Suppressor macrophage (primary cell): ENCODE measurements around the gene CACNG7.
"Not testable (repeated sequence)": the region's sequence is repeated elsewhere in the genome, so short reads cannot be mapped to it uniquely, and the experiment has no call there.

Experiments used
- DNase-seq, 4 experiments: peaks; one replicate each; pipeline ENCODE4 v3.0.0-alpha.2; 2020 to 2022
- total RNA-seq, 17 experiments: gene quantifications; one replicate each; lab custom pipeline; 2026; ENCODE audit warnings: mixed read lengths in 6 of 17, inconsistent platforms in 3 of 17; lab: John Stamatoyannopoulos, UW

The CACNG7 gene
- 0 to 1.9 (median 0) reads per million in 17 experiments for total RNA-seq

- no peak for DNase-seq
These were observed at the start of gene CACNG7 for GRCh38 chr19:53908935-53909415. TSS of gene CACNG7 (plus strand) at chr19:53909278. CDS start at chr19:53912832, 3,554 bp downstream.

GRCh38 chr19:53864308-53864836 is 44.7 kb upstream of the CACNG7 start:
- no peak for DNase-seq

- DNase-seq, result no peak
These were observed 43.6 kb upstream of the CACNG7 start for GRCh38 chr19:53865523-53865917.

GRCh38 chr19:53865918-53866864 is 42.9 kb upstream of the CACNG7 start:
- peak; percentile 54 to 85 (median 67) for DNase-seq

- DNase-seq, result no peak
These were observed 42.2 kb upstream of the CACNG7 start for GRCh38 chr19:53866865-53867224.

GRCh38 chr19:53867225-53868090 is 41.6 kb upstream of the CACNG7 start, which contains the start of gene MYADM:
TSS of gene MYADM (plus strand) at chr19:53867883. CDS start at chr19:53873530, 5,647 bp downstream.
- peak; percentile 99 for DNase-seq

- peak; percentile 60 to 84 (median 72) for DNase-seq
These were observed 40.8 kb upstream of the CACNG7 start for GRCh38 chr19:53868091-53868891.

GRCh38 chr19:53868892-53869804 is 39.9 kb upstream of the CACNG7 start:
- DNase-seq, result peak; percentile 89 to 96 (median 93)

- not testable (repeated sequence) for DNase-seq
These were observed 39.1 kb upstream of the CACNG7 start for GRCh38 chr19:53869805-53870484.

- DNase-seq, result peak; percentile 69 to 88 (median 86)
These were observed 38.6 kb upstream of the CACNG7 start for GRCh38 chr19:53870485-53870844.

GRCh38 chr19:53871454-53871853 is 37.6 kb upstream of the CACNG7 start:
- DNase-seq, result peak; percentile 70 to 86 (median 82)

- no peak for DNase-seq
These were observed 36.3 kb upstream of the CACNG7 start for GRCh38 chr19:53872762-53873161.

GRCh38 chr19:53873773-53874605 is 35.1 kb upstream of the CACNG7 start:
- no peak for DNase-seq

- DNase-seq, result no peak
These were observed 34.5 kb upstream of the CACNG7 start for GRCh38 chr19:53874606-53874990.

- DNase-seq, result peak in 3 of 4 experiments; percentile 49 to 60 (median 49)
These were observed 33.3 kb upstream of the CACNG7 start for GRCh38 chr19:53875602-53876325.

GRCh38 chr19:53876651-53877224 is 32.3 kb upstream of the CACNG7 start:
- no peak for DNase-seq

GRCh38 chr19:53877361-53877766 is 31.7 kb upstream of the CACNG7 start:
- no peak for DNase-seq

- DNase-seq, result no peak
These were observed 30.3 kb upstream of the CACNG7 start for GRCh38 chr19:53878776-53879139.
